K562 (cell line): ENCODE results near the gene CORO2A. TPM values are rescaled to one million over a fixed set of nuclear protein-coding genes. Genes with fewer than 3 reads are reported as not detected.

Source experiments
- ARID2 ChIP-seq: fragments of 450-650 bp; IDR thresholded peaks from 2 replicates; pipeline ENCODE4 v1.6.1; 2017; ENCODE audit warnings: antibody characterized with exemption, mild to moderate bottlenecking
- CBFB ChIP-seq: sonication (generic); formaldehyde crosslinking; IDR thresholded peaks from 2 replicates; pipeline ENCODE4 v1.4.0; 2020; ENCODE audit warnings: mild to moderate bottlenecking, missing genetic modification reagents
- CREB5 ChIP-seq: fragments of 250-450 bp; sonication (Bioruptor Pico); IDR thresholded peaks from 2 replicates; pipeline ENCODE4 v1.5.0; 2020; ENCODE audit warnings: mild to moderate bottlenecking
- FOXJ3 ChIP-seq: sonication (generic); formaldehyde crosslinking; IDR thresholded peaks from 2 replicates; pipeline ENCODE4 v1.4.0; 2020; ENCODE audit warnings: mild to moderate bottlenecking, missing genetic modification reagents
- HNRNPH1 ChIP-seq: fragments of 200-400 bp; formaldehyde crosslinking; optimal IDR thresholded peaks from 2 replicates; pipeline ENCODE3; 2017; ENCODE audit warnings: low read depth, mild to moderate bottlenecking, low read length, moderate library complexity
- KAT7 ChIP-seq: sonication (generic); formaldehyde crosslinking; IDR thresholded peaks from 2 replicates; pipeline ENCODE4 v1.8.0; 2022; ENCODE audit warnings: missing genetic modification reagents, mild to moderate bottlenecking, borderline replicate concordance
- PBX2 ChIP-seq, 2 experiments: IDR thresholded peaks in 1 of 2; conservative IDR thresholded peaks in 1 of 2; 2 replicates each; pipeline ENCODE4 v1.6.1; 2016; ENCODE audit warnings: low read depth in 2 of 2, mild to moderate bottlenecking in 1 of 2, missing compliant biosample characterization in 1 of 2, missing genetic modification characterization in 1 of 2, moderate library complexity in 1 of 2
- POLR2AphosphoS5 ChIP-seq: IDR thresholded peaks from 2 replicates; pipeline ENCODE4 v1.6.1; 2011; ENCODE audit warnings: mild to moderate bottlenecking, low read depth, low read length, moderate library complexity; ENCODE audit not compliant: control insufficient read depth, insufficient read depth
- RERE ChIP-seq: sonication (generic); formaldehyde crosslinking; IDR thresholded peaks from 2 replicates; pipeline ENCODE4 v1.8.0; 2023; ENCODE audit warnings: missing genetic modification reagents, mild to moderate bottlenecking, borderline replicate concordance
- RFX1 ChIP-seq: fragments of 450-650 bp; IDR thresholded peaks from 2 replicates; pipeline ENCODE4 v1.6.1; 2016; ENCODE audit warnings: mild to moderate bottlenecking, moderate library complexity
- SIX5 ChIP-seq, 2 experiments: IDR thresholded peaks; 2 replicates each; pipeline ENCODE4 v1.6.1; 2011; ENCODE audit warnings: low read length in 2 of 2, borderline replicate concordance in 1 of 2, low read depth in 1 of 2, mild to moderate bottlenecking in 1 of 2, moderate library complexity in 1 of 2; ENCODE audit not compliant: insufficient read depth in 1 of 2
- ZHX1 ChIP-seq: fragments of 150-350 bp; conservative IDR thresholded peaks from 2 replicates; pipeline ENCODE4 v1.6.1; 2014; ENCODE audit warnings: low read length
- ZNF668 ChIP-seq: fragments of 250-450 bp; sonication (Bioruptor Pico); IDR thresholded peaks from 2 replicates; pipeline ENCODE4 v1.8.0; 2022; ENCODE audit warnings: mild to moderate bottlenecking, inconsistent platforms
- polyA plus RNA-seq, 8 experiments: library from polyadenylated mRNA; depleted of rRNA in 4 of 8; stranded (reverse) in 5 of 8; unstranded in 3 of 8; fragments of >200 nt; fragmentation: Nextera tagmentation in 2 of 8; fragmentation: Illumina TruSeq in 1 of 8; extraction: Ambion mirVana in 2 of 8; extraction: Trizol in 1 of 8; gene quantifications; 2 replicates each; pipeline versions ENCODE4 v1.2.1 to v1.2.3, GENCODE V29; 2011 to 2014; ENCODE audit warnings: inconsistent platforms in 1 of 8, missing spikeins in 1 of 8
- total RNA-seq, 7 experiments: library from RNA; depleted of rRNA in 6 of 7; stranded (reverse); fragments of >200 nt in 6 of 7; fragmentation: Illumina TruSeq in 2 of 7; extraction: Trizol in 2 of 7; gene quantifications; 2 replicates each; pipeline versions ENCODE4 v1.2.1 to v1.2.3, GENCODE V29; 2011 to 2021; ENCODE audit warnings: low replicate concordance in 1 of 7

CORO2A gene
- total and polyA plus RNA-seq, 9 of the 15 experiments (the other 6 are each of a cell fraction or from before 2014, with no cell fraction given) = 9.5 to 26.6 (median 18.0) TPM

- TF ChIP-seq SIX5 (IDR thresholded peaks at IDR 0.05; ENCODE audit: borderline replicate concordance in 1 of 2, insufficient read depth in 1 of 2, low read depth in 1 of 2, low read length in 2 of 2) (no peak), FOXJ3 (CRISPR knock-in tag) (no peak), ZHX1 (no peak), RERE (no peak), HNRNPH1 (no peak), ARID2 (no peak), POLR2AphosphoS5 (no peak), KAT7 (CRISPR knock-in tag) (no peak), ZNF668 (CRISPR knock-in tag) (no peak), PBX2 (CRISPR knock-in tag; IDR thresholded peaks at IDR 0.05; ENCODE audit: low read depth) (no peak), PBX2 (tag; conservative IDR thresholded peaks at IDR 0.05; ENCODE audit: low read depth) (no peak), RFX1 (no peak), CREB5 (no peak), CBFB (CRISPR knock-in tag) (no peak)
These were observed 23.4 kb downstream of the CORO2A start (continued) for GRCh38 chr9:98168941-98169488.
